HG03469 (cell line): Measurements from ENCODE around the gene MAPKAPK2.

Experiments used
- ATAC-seq: cut with Tn5 transposase; IDR thresholded peaks from one replicate; pipeline ENCODE4 v1.9.1; 2021; ENCODE audit warnings: mild to moderate bottlenecking, moderate library complexity, moderate number of reproducible peaks; ENCODE audit not compliant: unreplicated experiment

Gene MAPKAPK2

GRCh38 chr1:206700445-206701036, 15.8 kb downstream of the MAPKAPK2 start:
- ATAC-seq: no peak

GRCh38 chr1:206702260-206702659, 17.6 kb downstream of the MAPKAPK2 start:
- no peak for ATAC-seq

GRCh38 chr1:206702803-206703202, 18.1 kb downstream of the MAPKAPK2 start:
- ATAC-seq: no peak

GRCh38 chr1:206703661-206704060, 19.0 kb downstream of the MAPKAPK2 start:
- no peak for ATAC-seq

GRCh38 chr1:206704226-206704625, 19.5 kb downstream of the MAPKAPK2 start:
- no peak for ATAC-seq

GRCh38 chr1:206705191-206705590, 20.5 kb downstream of the MAPKAPK2 start:
- no peak for ATAC-seq

GRCh38 chr1:206705726-206706297, 21.1 kb downstream of the MAPKAPK2 start:
- ATAC-seq: no peak

- no peak for ATAC-seq
These were observed 21.6 kb downstream of the MAPKAPK2 start for GRCh38 chr1:206706298-206706791.

GRCh38 chr1:206706806-206707366, 22.2 kb downstream of the MAPKAPK2 start:
- ATAC-seq: no peak

- ATAC-seq: no peak
These were observed 23.4 kb downstream of the MAPKAPK2 start for GRCh38 chr1:206708058-206708457.

GRCh38 chr1:206708882-206709281, 24.2 kb downstream of the MAPKAPK2 start:
- no peak for ATAC-seq

- no peak for ATAC-seq
These were observed 24.6 kb downstream of the MAPKAPK2 start for GRCh38 chr1:206709322-206709721.

- ATAC-seq: no peak
These were observed 25.2 kb downstream of the MAPKAPK2 start for GRCh38 chr1:206709772-206710459.

- no peak for ATAC-seq
These were observed 25.7 kb downstream of the MAPKAPK2 start for GRCh38 chr1:206710460-206710823.

GRCh38 chr1:206713070-206713469, 28.4 kb downstream of the MAPKAPK2 start:
- ATAC-seq: no peak

- no peak for ATAC-seq
These were observed 29.2 kb downstream of the MAPKAPK2 start for GRCh38 chr1:206713910-206714312.

- ATAC-seq: no peak
These were observed 29.8 kb downstream of the MAPKAPK2 start for GRCh38 chr1:206714331-206715058.

- ATAC-seq: no peak
These were observed 30.4 kb downstream of the MAPKAPK2 start for GRCh38 chr1:206715120-206715519.

- no peak for ATAC-seq
These were observed 30.9 kb downstream of the MAPKAPK2 start for GRCh38 chr1:206715552-206716158.

- ATAC-seq: no peak
These were observed 31.6 kb downstream of the MAPKAPK2 start for GRCh38 chr1:206716159-206716869.
